HS-5 (cell line): Measurements from ENCODE around the gene PADI6.

Experiments used
- DNase-seq: peaks from one replicate; pipeline ENCODE4 v3.0.0-alpha.2; 2012; ENCODE audit warnings: low read depth

PADI6 gene

DNA sequence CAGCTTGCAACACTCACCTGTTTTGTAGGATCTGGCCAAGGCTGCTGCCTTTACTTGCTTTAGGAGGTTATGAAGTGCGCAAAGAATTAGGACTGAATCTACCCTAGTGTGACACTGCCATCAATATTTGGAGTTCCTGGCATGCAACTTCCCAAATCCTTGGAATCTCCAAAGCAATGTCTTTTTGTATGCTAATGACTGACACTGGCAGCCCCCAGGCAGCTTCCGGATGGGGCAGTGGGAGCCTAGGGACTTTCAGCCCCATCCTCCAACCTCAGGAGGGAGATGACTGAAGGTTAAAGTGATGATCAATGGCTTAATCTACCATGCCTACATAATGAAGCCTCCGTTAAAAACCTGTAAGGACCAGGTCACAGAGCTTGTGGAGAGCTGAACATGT lies 62.0 kb downstream of the PADI6 start:
- no peak for DNase-seq

DNA sequence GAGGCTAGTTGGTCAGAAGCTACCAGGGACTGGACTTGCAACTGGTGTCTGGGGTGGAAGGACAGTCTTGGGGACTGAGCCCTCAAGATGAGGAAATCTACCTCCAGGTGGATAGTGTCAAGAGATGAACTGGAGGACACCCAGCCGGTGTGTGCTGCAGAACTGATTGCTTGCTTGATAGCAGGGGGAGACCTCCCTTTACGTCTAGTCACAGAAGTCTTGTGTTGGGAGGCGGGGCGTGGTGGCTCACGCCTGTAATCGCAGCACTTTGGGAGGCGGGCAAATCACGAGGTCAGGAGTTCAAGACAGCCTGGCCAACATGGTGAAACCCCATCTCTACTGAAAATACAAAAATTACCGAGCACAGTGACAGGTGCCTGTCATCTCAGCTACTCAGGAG lies 62.6 kb downstream of the PADI6 start:
- DNase-seq = no peak

DNA sequence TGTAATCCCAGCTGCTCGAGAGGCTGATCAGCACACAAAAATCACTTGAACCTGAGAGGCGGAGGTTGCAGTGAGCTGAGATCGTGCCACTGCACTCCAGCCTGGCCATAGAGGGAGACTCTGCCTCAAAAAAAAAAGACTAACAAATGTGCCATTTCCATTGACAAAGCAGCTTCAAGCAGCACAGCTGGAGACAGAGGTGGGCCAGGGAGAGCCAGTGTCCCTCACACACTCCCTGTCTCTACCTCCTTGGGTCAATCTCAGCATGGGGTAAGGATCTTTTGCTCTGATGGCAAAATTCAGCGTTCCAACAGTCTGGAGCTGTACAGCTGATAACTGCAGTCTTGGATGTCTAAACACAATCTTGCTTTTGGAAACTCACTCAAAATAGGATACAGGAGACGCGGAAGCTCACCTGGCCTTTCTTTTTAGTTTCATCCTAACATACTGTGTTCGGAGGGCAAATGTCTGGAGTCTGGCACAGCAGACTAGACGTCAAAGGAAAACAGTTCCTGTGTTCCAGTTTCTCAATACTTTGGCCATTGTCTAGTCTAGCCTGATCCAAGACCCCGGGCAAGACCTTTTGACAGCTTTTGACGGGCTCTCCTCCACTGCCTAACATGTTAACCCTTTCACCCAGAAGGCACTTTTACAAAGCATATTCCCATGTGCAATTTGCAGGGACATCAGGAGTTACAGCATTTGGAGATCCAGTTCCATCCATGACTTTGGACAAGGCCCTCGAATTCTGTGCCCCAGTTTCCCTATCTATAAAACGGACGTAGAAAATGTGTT lies 64.6 kb downstream of the PADI6 start:
- DNase-seq = no peak

DNA sequence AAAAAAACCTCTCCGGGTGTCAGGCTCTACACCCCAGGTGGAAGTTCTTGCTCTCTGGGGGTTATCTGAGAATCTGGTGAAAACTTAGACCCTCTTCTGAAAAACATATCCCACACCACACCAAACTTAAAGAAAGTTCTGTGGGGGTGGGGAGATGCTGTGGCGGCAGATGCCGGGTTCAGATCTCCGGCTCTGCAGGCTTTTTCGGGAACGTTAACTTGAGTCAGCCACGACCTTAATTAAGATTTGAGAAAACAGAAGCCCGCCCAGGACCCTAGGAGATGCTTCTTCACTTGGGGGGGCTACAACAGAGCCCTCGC lies 65.2 kb downstream of the PADI6 start:
- no peak for DNase-seq

DNA sequence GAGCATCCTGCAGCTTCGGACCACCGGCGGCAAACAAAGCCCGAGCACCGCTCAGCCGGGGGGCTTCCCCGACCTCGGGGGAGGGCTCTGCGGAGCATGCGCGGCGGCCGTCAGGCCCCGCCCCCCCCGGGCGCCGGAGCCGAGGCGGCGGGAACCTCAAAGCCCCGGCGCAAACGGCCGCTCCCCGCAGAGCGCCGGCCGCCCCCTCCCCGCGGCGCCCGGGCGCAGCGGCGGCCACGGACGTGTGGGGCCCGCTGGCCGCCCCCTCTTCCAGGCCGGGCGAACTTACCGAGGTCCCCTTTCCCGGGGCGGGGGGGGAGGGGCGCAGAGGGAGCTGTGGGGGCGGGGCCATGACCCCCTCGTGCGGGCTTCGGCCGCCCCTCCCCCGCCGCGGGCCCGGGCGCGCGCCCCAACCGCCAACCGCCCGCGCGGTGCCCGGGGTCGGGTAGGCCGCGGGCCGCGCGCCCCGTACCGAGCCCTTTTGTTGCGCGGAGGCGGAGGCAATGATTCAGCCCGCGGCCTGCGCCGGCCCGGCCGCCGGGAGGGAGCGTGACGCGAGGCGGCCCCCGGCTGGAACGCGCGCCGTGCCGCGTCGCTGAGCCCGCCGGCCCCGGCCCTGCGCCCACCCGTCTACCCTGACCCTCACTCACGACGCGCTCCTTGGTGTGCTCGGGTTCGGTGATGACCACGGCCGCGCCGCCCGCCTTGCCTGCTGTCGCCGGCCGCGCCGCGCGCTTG lies 65.8 kb downstream of the PADI6 start:
- DNase-seq = no peak

DNA sequence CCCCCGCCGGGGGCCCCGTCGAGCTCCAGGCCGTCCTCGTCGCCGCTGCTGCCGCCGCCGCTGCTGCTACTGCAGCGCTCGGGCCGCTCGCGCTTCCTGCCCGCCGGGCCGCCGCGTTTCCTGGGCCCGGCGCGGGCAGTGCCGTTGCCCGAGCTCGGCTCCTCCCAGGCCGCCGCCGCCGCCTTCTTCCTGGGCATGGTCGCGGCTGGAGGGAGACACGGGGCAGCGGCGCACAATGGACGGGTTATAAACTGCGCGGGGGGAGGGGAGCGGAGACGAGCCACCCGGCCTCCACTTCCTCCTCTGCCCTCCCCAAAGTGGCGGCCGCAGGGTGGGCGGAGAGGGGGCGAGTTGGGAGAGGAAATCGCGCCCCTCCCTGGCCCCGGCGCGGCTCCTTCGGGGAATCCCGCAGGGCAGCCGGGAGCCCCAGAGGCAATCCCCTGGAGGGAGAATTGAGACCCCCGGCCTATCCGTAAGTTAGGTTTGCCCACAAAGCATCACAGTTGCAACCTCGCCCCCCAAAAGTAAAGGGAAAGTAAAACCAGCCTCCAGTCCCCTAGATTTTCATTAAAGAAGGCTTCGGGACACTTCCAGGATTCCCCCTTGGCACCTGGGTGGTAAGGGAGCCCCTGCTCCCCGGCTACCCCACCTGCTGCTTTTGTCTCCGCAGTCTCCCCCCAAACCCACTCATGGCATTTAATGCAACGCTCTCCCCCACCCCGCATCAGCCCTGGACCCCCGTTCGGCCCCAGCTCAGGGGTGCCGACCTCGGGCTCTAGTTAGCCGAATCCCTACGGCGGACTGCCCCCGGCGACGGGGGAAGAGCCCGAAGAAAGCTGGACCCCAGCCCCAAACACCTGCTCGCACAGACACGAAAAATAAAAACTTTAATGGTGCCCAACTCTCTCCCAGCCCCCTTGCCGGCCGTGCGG lies 66.6 kb downstream of the PADI6 start:
- no peak for DNase-seq

DNA sequence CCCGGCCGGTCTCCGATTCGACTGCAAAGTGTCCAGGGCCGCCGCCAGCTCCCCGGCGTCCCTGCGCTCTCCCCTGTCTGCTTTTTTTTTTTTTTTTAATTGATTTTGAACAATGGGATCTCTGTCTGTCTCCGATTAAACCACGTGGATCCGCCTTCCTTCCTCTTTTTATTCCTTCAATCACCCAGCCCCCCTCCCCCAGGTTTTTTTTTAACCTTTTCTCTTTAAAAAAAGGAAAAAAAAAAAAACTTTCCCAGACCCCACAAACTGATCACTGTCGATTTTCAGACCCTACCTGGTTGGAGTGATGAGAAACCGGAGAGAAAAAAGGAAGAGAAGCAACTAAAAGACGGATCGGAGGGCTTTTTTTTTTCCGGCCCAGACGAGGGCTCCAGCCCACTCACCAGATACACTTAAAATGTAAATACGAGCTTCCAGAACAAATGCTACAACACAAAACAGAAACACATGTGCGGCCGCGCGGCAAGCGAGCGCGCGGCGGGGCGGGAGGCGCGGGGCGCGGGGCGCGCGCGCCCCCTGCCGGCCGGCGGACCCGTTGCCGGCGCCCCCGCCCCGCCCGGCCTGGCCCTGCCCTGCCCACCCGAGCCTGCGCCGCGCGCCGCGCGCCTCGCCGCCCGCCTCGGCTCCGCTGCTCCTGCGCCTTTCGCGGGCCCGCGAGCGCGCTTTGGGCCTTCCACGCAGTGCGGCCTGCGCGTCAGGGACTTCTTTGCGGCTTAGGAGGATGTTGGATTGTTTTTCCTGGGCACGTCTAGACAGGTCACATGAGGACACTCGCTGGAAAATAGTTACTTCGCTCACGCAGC lies 67.5 kb downstream of the PADI6 start, which contains the start of gene RCC2:
RCC2 (minus strand) TSS at position 428 of the 824 bp plus-strand sequence. CDS start 1,163 bp downstream, outside the sequence.
- peak; percentile 35 for DNase-seq

DNA sequence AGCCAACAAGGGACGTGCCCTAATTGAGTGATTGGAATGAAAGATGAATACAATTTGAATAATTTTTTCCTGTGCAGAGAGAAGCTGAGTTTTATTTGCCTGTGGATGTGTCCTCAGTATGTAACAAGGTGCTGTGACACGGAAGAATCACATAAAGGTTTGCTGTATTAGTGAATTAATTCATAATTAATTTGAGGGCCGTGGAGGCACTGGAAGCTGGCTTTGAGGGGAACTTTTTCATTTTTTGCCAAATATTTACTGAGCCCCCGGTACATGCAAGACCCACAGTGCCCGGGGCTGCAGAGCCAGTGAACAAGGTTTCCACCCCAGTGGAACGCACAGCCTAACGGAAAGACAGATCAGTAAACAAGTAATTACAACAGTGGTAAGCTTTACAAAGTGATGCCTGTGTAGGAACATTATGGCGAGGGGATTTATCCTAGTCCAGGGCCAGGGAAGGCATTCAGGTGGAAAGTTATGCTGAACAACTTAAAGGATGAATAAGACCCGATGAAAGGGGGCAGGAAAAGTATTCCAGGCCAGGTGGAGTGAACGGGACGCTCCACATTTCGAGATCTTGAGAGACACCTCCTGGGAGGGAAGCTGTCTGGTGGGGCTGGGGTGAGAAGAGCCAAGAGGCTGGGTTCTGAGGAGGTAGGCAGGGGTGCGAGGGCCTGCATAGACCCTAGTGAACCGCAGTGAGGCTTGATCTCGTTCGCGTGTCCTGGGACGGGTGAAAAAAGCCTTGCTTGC lies 68.3 kb downstream of the PADI6 start:
- DNase-seq = no peak

DNA sequence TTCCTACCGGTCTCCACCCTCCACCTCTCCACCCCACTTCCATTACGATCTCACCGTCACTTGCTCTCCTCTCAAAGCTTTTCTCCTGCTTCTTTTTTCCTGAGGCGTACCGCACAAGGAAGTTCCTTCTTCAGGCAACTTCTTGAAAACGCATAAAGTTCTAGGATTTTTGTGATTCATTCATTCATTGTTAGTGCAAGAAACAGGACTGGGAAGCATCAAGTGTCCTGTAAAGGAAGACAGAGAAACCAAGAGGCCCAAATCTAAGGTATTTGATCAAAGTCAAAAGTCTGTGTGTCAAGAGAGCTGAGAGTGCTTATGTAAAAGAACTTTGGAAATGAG lies 68.8 kb downstream of the PADI6 start:
- DNase-seq = no peak

DNA sequence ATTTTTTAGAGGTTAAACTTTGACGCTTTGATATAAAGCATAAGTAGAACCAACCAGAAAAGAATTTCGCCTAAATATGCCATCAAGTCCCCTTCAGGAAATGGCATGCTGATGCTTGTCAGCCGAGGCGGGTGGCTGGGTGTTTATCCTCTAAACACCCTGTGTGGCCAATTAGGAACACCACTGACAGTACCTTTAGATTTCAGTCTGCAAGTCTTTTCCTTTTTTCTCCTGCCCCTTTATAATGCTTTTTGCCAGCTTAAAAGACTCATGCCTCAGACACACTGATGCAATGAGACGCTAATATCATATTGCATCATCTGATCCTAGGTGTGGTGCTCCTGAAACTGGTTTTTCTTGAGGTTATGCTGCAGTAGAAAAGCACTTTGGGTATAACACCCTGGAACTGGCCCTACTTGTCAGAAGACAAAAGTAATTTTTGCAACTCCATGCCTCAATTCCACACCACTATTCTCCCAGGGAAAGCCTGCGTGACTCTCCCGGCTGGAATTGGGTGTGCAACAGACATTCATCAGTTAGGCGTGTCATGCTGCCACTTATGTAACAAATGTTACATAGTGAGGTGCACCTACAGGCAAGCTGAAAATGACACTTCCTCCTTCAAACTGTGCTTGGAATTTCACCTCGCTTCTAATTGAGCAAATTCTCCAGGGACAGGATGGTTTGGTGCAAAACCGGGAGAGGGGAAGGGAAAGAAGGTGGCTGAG lies 69.4 kb downstream of the PADI6 start:
- peak; percentile 35 for DNase-seq

DNA sequence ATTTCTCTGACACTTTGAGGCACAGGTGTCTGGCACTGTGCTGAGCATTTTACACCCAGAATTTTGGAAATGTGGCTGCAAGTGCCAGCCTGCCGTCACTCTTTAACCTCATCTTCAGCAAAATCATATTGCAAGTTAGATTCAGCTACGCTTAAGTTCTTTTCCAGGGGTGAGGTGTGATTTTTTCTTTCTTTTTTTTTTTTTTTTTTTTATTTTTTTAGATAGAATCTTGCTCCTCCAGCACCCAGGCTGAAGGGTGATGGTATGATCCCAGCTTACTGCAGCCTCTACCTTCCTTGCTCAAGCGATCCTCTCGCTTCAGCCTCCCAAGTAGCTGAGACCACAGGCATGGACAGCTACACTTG lies 70.0 kb downstream of the PADI6 start:
- DNase-seq = no peak

DNA sequence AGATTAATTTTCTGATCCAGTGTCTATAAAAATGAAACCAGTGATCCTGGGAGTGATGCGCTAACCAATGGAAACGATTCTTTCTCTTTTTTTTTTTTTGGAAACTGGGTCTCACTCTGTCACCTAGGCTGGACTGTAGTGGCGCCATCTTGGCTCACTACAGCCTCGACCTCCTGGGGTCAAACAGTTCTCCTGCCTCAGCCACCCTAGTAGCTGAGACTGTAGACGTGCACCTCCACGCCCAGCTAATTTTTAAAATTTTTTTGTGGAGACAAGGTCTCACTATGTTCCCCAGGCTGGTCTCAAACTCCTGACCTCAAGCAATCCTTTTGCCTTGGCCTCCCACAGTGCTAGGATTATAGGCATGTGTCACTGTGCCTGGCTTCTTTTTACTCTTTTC lies 70.8 kb downstream of the PADI6 start:
- DNase-seq = no peak

DNA sequence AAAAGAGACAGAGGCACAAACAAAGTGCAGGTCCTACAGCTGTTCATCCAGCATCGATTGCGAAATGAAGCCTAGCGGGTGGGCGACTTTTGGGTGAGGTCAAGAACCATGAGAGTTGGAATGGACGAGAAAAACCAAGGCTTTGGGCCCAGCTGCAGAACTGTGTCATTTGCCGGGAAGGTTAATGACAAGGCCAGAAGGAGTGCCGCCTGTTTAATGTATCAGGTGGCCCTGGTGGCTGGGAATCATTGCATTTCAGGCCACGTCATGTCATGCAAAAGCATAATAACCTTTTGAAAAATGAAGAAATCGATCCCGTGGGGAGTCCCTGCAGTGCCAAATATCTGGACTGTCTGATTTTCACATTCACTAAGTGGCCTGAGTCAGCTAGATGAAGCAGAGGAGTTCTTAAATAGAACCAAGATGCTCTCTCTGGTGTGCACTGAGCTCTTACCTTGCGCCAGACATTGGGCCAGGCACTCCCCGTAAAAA lies 75.6 kb downstream of the PADI6 start:
- no peak for DNase-seq
